Endothelial cell of umbilical vein (primary cell): Measurements from ENCODE around the gene MACROD2.

Source experiments
- EZH2 ChIP-seq: IDR thresholded peaks from 2 replicates; pipeline ENCODE4 v1.6.1; 2012; ENCODE audit warnings: borderline replicate concordance, low read depth, mild to moderate bottlenecking, moderate library complexity, low read length, inconsistent platforms; ENCODE audit not compliant: severe bottlenecking
- MYC ChIP-seq: IDR thresholded peaks from one replicate; pipeline ENCODE4 v1.6.1; 2011; ENCODE audit warnings: mild to moderate bottlenecking, low read depth, low read length
- POLR2AphosphoS5 ChIP-seq: IDR thresholded peaks from 2 replicates; pipeline ENCODE4 v1.6.1; 2012; ENCODE audit warnings: low read depth, mild to moderate bottlenecking, control low read depth, low read length, moderate library complexity; ENCODE audit not compliant: insufficient read depth
- TF ChIP-seq, protein P1 (sequence below), 2 donors: IDR thresholded peaks; 1 replicate in 1 of 2; 2 replicates in 1 of 2; pipeline ENCODE4 v1.5.1; 2011; ENCODE audit warnings: low read length in 2 of 2, mild to moderate bottlenecking in 2 of 2, moderate library complexity in 2 of 2, control low read depth in 1 of 2, inconsistent platforms in 1 of 2, low read depth in 1 of 2; ENCODE audit not compliant: insufficient read depth in 1 of 2; ENCODE audit errors: extremely low read depth in 1 of 2
- TF ChIP-seq, protein P2 (sequence below): IDR thresholded peaks from 2 replicates; pipeline ENCODE4 v1.6.1; 2011; ENCODE audit not compliant: insufficient read depth, insufficient read length

DNA sequence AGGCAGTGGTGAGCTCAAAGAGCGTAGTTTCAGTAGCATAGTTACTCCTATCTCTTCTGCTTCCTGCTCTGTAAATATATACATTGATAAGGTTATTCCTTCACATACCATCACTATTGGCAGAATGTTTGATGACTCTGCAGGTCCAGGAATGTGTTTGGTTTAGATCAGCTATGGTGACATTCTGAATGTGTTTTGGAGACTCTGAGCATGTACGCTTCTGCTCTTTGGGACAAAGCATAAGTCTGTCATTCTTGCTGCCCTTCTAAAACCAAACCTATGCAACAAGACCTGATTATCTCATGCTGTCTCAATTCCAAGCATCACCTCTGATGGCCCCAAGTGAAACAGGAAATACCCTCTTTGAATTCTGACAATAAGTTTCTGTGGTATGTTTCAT, 1503.6 kb downstream of the MACROD2 start:
- TF ChIP-seq, protein P1, sequence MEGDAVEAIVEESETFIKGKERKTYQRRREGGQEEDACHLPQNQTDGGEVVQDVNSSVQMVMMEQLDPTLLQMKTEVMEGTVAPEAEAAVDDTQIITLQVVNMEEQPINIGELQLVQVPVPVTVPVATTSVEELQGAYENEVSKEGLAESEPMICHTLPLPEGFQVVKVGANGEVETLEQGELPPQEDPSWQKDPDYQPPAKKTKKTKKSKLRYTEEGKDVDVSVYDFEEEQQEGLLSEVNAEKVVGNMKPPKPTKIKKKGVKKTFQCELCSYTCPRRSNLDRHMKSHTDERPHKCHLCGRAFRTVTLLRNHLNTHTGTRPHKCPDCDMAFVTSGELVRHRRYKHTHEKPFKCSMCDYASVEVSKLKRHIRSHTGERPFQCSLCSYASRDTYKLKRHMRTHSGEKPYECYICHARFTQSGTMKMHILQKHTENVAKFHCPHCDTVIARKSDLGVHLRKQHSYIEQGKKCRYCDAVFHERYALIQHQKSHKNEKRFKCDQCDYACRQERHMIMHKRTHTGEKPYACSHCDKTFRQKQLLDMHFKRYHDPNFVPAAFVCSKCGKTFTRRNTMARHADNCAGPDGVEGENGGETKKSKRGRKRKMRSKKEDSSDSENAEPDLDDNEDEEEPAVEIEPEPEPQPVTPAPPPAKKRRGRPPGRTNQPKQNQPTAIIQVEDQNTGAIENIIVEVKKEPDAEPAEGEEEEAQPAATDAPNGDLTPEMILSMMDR (IDR thresholded peaks at IDR 0.05; ENCODE audit: extremely low read depth in 1 of 2, insufficient read depth in 1 of 2, low read depth in 1 of 2, low read length in 2 of 2): no peak
- TF ChIP-seq MYC: no peak
- TF ChIP-seq EZH2: no peak
- TF ChIP-seq, protein P2, sequence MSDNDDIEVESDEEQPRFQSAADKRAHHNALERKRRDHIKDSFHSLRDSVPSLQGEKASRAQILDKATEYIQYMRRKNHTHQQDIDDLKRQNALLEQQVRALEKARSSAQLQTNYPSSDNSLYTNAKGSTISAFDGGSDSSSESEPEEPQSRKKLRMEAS: no peak
- no peak for TF ChIP-seq POLR2AphosphoS5
